ENCODE measurements around the gene PSENEN. TPM values are rescaled to one million over a fixed set of nuclear protein-coding genes. Genes with fewer than 3 reads are reported as not detected.

The PSENEN gene
- total and polyA plus RNA-seq, 2 experiments from 2014 or later, result 20.6 to 175 TPM

GRCh38 chr19:35727053-35727955, 18.1 kb upstream of the PSENEN start (continued):
- TF ChIP-seq STAT1 (IDR thresholded peaks at IDR 0.05; ENCODE audit: unreplicated experiment), result no peak
- TF ChIP-seq ZNF114 (CRISPR knock-in tag; IDR thresholded peaks at IDR 0.05), result no peak
- TF ChIP-seq EZH2 (IDR thresholded peaks at IDR 0.05; ENCODE audit: low read depth, unreplicated experiment), result no peak
- no peak for TF ChIP-seq JUNB (IDR thresholded peaks at IDR 0.05; ENCODE audit: unreplicated experiment)
- no peak for TF ChIP-seq REST (IDR thresholded peaks at IDR 0.05; ENCODE audit: unreplicated experiment)

DNA sequence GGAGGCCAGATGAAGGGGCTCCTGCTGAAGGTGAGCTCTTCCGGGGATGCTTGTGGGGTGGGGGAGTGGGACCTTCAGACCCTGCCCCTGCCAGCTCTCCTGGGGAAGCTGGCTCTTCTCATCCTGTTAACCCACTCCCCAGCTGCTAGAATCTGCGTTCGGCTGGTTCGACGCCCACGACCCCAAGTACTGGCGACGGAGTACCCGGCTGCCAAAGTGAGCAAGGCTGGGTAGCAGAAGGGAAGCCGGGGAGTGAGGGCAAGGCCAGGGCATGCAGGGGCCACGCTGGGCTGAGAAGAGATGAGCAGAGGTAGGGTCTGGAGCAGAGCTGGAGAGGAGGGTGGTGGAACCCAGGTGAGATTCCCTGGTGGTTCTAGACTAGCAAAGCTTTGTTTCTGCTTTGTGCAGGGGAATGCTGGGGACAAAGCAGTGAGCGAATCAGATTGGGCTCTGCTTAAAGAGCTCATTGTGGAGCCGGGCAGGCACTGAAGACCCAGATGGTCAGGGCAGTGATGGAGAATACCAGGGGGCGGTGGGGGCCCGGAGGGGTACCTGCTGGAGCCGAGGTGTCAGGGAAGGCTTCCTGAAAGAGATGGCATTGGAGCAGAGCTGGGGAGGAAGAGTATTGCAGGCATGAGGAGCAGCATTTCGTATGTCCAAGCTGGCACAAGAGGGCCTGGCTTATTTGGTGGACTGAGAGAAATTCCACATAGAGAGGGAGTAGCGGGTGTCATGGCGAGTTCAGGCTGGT, 17.3 kb upstream of the PSENEN start:
- Histone ChIP-seq H3K27me3 (ENCODE audit: insufficient read depth) (no peaks in the 10 kb centered on the region), H3K27ac (ENCODE audit: low read depth) (no peak overlapping the region), H3K36me3 (ENCODE audit: insufficient read depth) (peaks cover 29% of the 10 kb centered on the region; the same call in 1 of the 2 replicates), H2AFZ (no peak overlapping the region), H3K4me1 (ENCODE audit: insufficient read depth) (no peaks in the 10 kb centered on the region), H4K20me1 (replicated peaks; ENCODE audit: insufficient read depth) (peaks cover 5% of the 10 kb centered on the region), H3F3A (replicated peaks; ENCODE audit: low read depth) (no peaks in the 10 kb centered on the region), H3K4me2 (no peak overlapping the region), H3K79me2 (replicated peaks; ENCODE audit: insufficient read depth) (no peaks in the 10 kb centered on the region), H3K9me2 (ENCODE audit: insufficient read depth) (no peaks in the 10 kb centered on the region), H3K4me3 (no peak overlapping the region)
- Mint-ChIP-seq H3K36me3 (ENCODE audit: low read depth) (peaks cover 77% of the 10 kb centered on the region), H3K27ac (no peak overlapping the region), H3K9me3 (no peaks in the 10 kb centered on the region), H3K4me3 (no peak overlapping the region), H3K4me1 (no peaks in the 10 kb centered on the region), H3K27me3 (ENCODE audit: insufficient read depth, low read depth, poor library complexity) (peaks cover 13% of the 10 kb centered on the region)
- ATAC-seq (no peak), DNase-seq (ENCODE audit: low spot score) (no peak)
- TF ChIP-seq NANOG (IDR thresholded peaks at IDR 0.05; ENCODE audit: borderline replicate concordance) (no peak), ZNF114 (CRISPR knock-in tag; IDR thresholded peaks at IDR 0.05) (no peak), REST (IDR thresholded peaks at IDR 0.05; ENCODE audit: unreplicated experiment) (no peak), EZH2phosphoT487 (IDR thresholded peaks at IDR 0.05; ENCODE audit: unreplicated experiment) (no peak), EZH2 (IDR thresholded peaks at IDR 0.05; ENCODE audit: low read depth, unreplicated experiment) (no peak), JUNB (IDR thresholded peaks at IDR 0.05; ENCODE audit: unreplicated experiment) (no peak)
- TF ChIP-seq, protein P1, sequence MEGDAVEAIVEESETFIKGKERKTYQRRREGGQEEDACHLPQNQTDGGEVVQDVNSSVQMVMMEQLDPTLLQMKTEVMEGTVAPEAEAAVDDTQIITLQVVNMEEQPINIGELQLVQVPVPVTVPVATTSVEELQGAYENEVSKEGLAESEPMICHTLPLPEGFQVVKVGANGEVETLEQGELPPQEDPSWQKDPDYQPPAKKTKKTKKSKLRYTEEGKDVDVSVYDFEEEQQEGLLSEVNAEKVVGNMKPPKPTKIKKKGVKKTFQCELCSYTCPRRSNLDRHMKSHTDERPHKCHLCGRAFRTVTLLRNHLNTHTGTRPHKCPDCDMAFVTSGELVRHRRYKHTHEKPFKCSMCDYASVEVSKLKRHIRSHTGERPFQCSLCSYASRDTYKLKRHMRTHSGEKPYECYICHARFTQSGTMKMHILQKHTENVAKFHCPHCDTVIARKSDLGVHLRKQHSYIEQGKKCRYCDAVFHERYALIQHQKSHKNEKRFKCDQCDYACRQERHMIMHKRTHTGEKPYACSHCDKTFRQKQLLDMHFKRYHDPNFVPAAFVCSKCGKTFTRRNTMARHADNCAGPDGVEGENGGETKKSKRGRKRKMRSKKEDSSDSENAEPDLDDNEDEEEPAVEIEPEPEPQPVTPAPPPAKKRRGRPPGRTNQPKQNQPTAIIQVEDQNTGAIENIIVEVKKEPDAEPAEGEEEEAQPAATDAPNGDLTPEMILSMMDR (conservative IDR thresholded peaks at IDR 0.05; ENCODE audit: low read depth in 2 of 2), result no peak

Data from GM23338 (cell line).